Urinary bladder (tissue), 4 donors: Measurements from ENCODE around the gene PTPRD. TPM values are rescaled to one million over a fixed set of nuclear protein-coding genes. Genes with fewer than 3 reads are reported as not detected.

Experiments
- DNase-seq: peaks from one replicate; pipeline ENCODE4 v3.0.0-alpha.2; 2015; ENCODE audit errors: extremely low spot score
- H3K27ac ChIP-seq: one replicate; pipeline ENCODE4 v1.5.1; 2013; ENCODE audit warnings: low read depth, mild to moderate bottlenecking, moderate library complexity
- H3K36me3 ChIP-seq: one replicate; pipeline ENCODE4 v1.6.1; 2013; ENCODE audit warnings: mild to moderate bottlenecking, moderate library complexity; ENCODE audit not compliant: insufficient read depth
- H3K4me1 ChIP-seq: one replicate; pipeline ENCODE4 v1.6.1; 2013; ENCODE audit warnings: mild to moderate bottlenecking, moderate library complexity; ENCODE audit not compliant: insufficient read depth
- H3K4me3 ChIP-seq: one replicate; pipeline ENCODE4 v1.5.1; 2013; ENCODE audit warnings: low read depth, low read length
- WGBS: extraction: QIAGEN DNeasy Blood & Tissue Kit; methylation state at CpG from one replicate; pipeline ENCODE4 v1.1.7; 2013; 5-methylcytosine and 5-hydroxymethylcytosine counted together
- polyA plus RNA-seq: library from polyadenylated mRNA; stranded (reverse); fragments of 200-250 nt; gene quantifications from one replicate; pipeline ENCODE4 v1.2.3, GENCODE V29; 2013
- total RNA-seq: library from RNA; depleted of rRNA; stranded (reverse); fragments of >200 nt; gene quantifications from one replicate; pipeline ENCODE4 v1.2.3, GENCODE V29; 2014
- donor health status: healthy with polysubstance abuse.
- donor health status: healthy.

PTPRD gene
- total and polyA plus RNA-seq, 2 donors = 7.3 to 210 TPM

- DNase-seq = no peak
- Histone ChIP-seq H3K36me3 (no peaks in the 10 kb centered on the region), H3K27ac (no peak overlapping the region), H3K4me1 (no peaks in the 10 kb centered on the region), H3K4me3 (no peak overlapping the region)
- WGBS = 89% methylated on average over 2 of the region's 2 CpGs
These were observed 1009.5 kb downstream of the PTPRD start for GRCh38 chr9:9603345-9603744.

GRCh38 chr9:9598723-9599122 lies 1014.1 kb downstream of the PTPRD start:
- WGBS = 79% methylated on average over 1 of the region's 1 CpG
- Histone ChIP-seq H3K36me3 (no peaks in the 10 kb centered on the region), H3K27ac (no peak overlapping the region), H3K4me1 (no peaks in the 10 kb centered on the region), H3K4me3 (no peak overlapping the region)
- DNase-seq = no peak

- no peaks in the 10 kb centered on the region for H3K4me1 ChIP-seq
- H3K4me3 ChIP-seq = no peak overlapping the region
- DNase-seq = no peak
- no peak overlapping the region for H3K27ac ChIP-seq
- WGBS = 87% methylated on average over 2 of the region's 2 CpGs
- H3K36me3 ChIP-seq = no peaks in the 10 kb centered on the region
These were observed 1020.7 kb downstream of the PTPRD start for GRCh38 chr9:9592104-9592503.

- H3K27ac ChIP-seq = no peak overlapping the region
- no peak overlapping the region for H3K4me3 ChIP-seq
- H3K36me3 ChIP-seq = no peaks in the 10 kb centered on the region
- 70% methylated on average over 2 of the region's 2 CpGs for WGBS
- H3K4me1 ChIP-seq = no peaks in the 10 kb centered on the region
- DNase-seq = no peak
These were observed 1026.9 kb downstream of the PTPRD start for GRCh38 chr9:9585920-9586319.

- Histone ChIP-seq H3K27ac (no peak overlapping the region), H3K4me3 (no peak overlapping the region), H3K4me1 (no peaks in the 10 kb centered on the region), H3K36me3 (no peaks in the 10 kb centered on the region)
- no peak for DNase-seq
These were observed 1038.7 kb downstream of the PTPRD start for GRCh38 chr9:9574080-9574479.

GRCh38 chr9:9565700-9566099 lies 1047.1 kb downstream of the PTPRD start:
- H3K4me1 ChIP-seq = no peaks in the 10 kb centered on the region
- WGBS = 14% methylated on average over 1 of the region's 1 CpG
- no peak overlapping the region for H3K4me3 ChIP-seq
- H3K27ac ChIP-seq = no peak overlapping the region
- H3K36me3 ChIP-seq = no peaks in the 10 kb centered on the region
- DNase-seq = no peak

- H3K36me3 ChIP-seq = no peaks in the 10 kb centered on the region
- H3K4me1 ChIP-seq = no peaks in the 10 kb centered on the region
- H3K27ac ChIP-seq = no peak overlapping the region
- no peak overlapping the region for H3K4me3 ChIP-seq
- DNase-seq = no peak
These were observed 1049.0 kb downstream of the PTPRD start for GRCh38 chr9:9563817-9564216.

GRCh38 chr9:9560382-9561035 lies 1052.3 kb downstream of the PTPRD start:
- H3K36me3 ChIP-seq = no peaks in the 10 kb centered on the region
- H3K4me1 ChIP-seq = no peaks in the 10 kb centered on the region
- 91% methylated on average over 11 of the region's 11 CpGs for WGBS
- no peak overlapping the region for H3K27ac ChIP-seq
- no peak overlapping the region for H3K4me3 ChIP-seq
- DNase-seq = no peak

GRCh38 chr9:9558907-9559306 lies 1053.9 kb downstream of the PTPRD start:
- Histone ChIP-seq H3K36me3 (no peaks in the 10 kb centered on the region), H3K4me1 (no peaks in the 10 kb centered on the region), H3K4me3 (no peak overlapping the region), H3K27ac (no peak overlapping the region)
- WGBS = 96% methylated on average over 7 of the region's 7 CpGs
- no peak for DNase-seq

GRCh38 chr9:9557804-9558334 lies 1054.9 kb downstream of the PTPRD start:
- DNase-seq = no peak
- H3K4me3 ChIP-seq = no peak overlapping the region
- no peaks in the 10 kb centered on the region for H3K4me1 ChIP-seq
- 76% methylated on average over 5 of the region's 5 CpGs for WGBS
- H3K36me3 ChIP-seq = no peaks in the 10 kb centered on the region
- H3K27ac ChIP-seq = no peak overlapping the region

GRCh38 chr9:9556865-9557803 lies 1055.7 kb downstream of the PTPRD start:
- H3K4me1 ChIP-seq = no peaks in the 10 kb centered on the region
- no peak overlapping the region for H3K27ac ChIP-seq
- no peak overlapping the region for H3K4me3 ChIP-seq
- no peak for DNase-seq
- no peaks in the 10 kb centered on the region for H3K36me3 ChIP-seq
- 51% methylated on average over 4 of the region's 4 CpGs for WGBS

- Histone ChIP-seq H3K4me1 (no peaks in the 10 kb centered on the region), H3K27ac (no peak overlapping the region), H3K4me3 (no peak overlapping the region), H3K36me3 (no peaks in the 10 kb centered on the region)
- WGBS = 77% methylated on average over 2 of the region's 2 CpGs
- DNase-seq = no peak
These were observed 1060.1 kb downstream of the PTPRD start for GRCh38 chr9:9552665-9553064.

GRCh38 chr9:9538766-9539165 lies 1074.0 kb downstream of the PTPRD start:
- no peak for DNase-seq

GRCh38 chr9:9538356-9538755 lies 1074.4 kb downstream of the PTPRD start:
- no peaks in the 10 kb centered on the region for H3K36me3 ChIP-seq
- no peaks in the 10 kb centered on the region for H3K4me1 ChIP-seq
- no peak overlapping the region for H3K27ac ChIP-seq
- no peak overlapping the region for H3K4me3 ChIP-seq
- DNase-seq = no peak
- 90% methylated on average over 4 of the region's 4 CpGs for WGBS

More at GRCh38 chr9:9538766-9539165, 1074.0 kb downstream of the PTPRD start:
- Histone ChIP-seq H3K4me1 (no peaks in the 10 kb centered on the region), H3K4me3 (no peak overlapping the region), H3K36me3 (no peaks in the 10 kb centered on the region), H3K27ac (no peak overlapping the region)
